ENCODE measurements around the gene RHOB.

Gene RHOB

GRCh38 chr2:20424300-20425290 lies 22.3 kb upstream of the RHOB start:
- Histone ChIP-seq H3K4me3 (no peak overlapping the region), H3K9me3 (ENCODE audit: low read depth, low read length) (no peaks in the 10 kb centered on the region), H3K9ac (ENCODE audit: insufficient read length) (no peak overlapping the region), H3K27ac (no peak overlapping the region), H3K36me3 (ENCODE audit: insufficient read depth, low read length) (no peaks in the 10 kb centered on the region)
- DNase-seq (ENCODE audit: low read depth, low spot score) = no peak
- TF ChIP-seq FOXP2 (optimal IDR thresholded peaks at IDR 0.05; ENCODE audit: control extremely low read depth, extremely low read length, insufficient read depth) = no peak
- TF ChIP-seq POLR2AphosphoS5 (IDR thresholded peaks at IDR 0.05; ENCODE audit: borderline replicate concordance, low read depth, low read length) = no peak
- no peak for TF ChIP-seq EZH2 (IDR thresholded peaks at IDR 0.05)

GRCh38 chr2:20425371-20425881 lies 21.4 kb upstream of the RHOB start:
- Histone ChIP-seq H3K9ac (ENCODE audit: insufficient read length) (no peak overlapping the region), H3K27ac (no peak overlapping the region), H3K9me3 (ENCODE audit: low read depth, low read length) (no peaks in the 10 kb centered on the region), H3K36me3 (ENCODE audit: insufficient read depth, low read length) (no peaks in the 10 kb centered on the region), H3K4me3 (no peak overlapping the region)
- DNase-seq (ENCODE audit: low read depth, low spot score) = no peak
- no peak for TF ChIP-seq POLR2AphosphoS5 (IDR thresholded peaks at IDR 0.05; ENCODE audit: borderline replicate concordance, low read depth, low read length)

GRCh38 chr2:20425884-20426283 lies 21.0 kb upstream of the RHOB start:
- H3K36me3 ChIP-seq (ENCODE audit: insufficient read depth, low read length) = no peaks in the 10 kb centered on the region
- no peak overlapping the region for H3K9ac ChIP-seq (ENCODE audit: insufficient read length)
- no peak overlapping the region for H3K27ac ChIP-seq

GRCh38 chr2:20427931-20428526 lies 18.8 kb upstream of the RHOB start:
- no peak for DNase-seq (ENCODE audit: low read depth, low spot score)
- H3K27ac ChIP-seq = no peak overlapping the region
- H3K9me3 ChIP-seq (ENCODE audit: low read depth, low read length) = no peaks in the 10 kb centered on the region
- H3K9ac ChIP-seq (ENCODE audit: insufficient read length) = no peak overlapping the region
- TF ChIP-seq EZH2 (IDR thresholded peaks at IDR 0.05) = no peak
- TF ChIP-seq POLR2AphosphoS5 (IDR thresholded peaks at IDR 0.05; ENCODE audit: borderline replicate concordance, low read depth, low read length) = no peak
- no peak for TF ChIP-seq FOXP2 (optimal IDR thresholded peaks at IDR 0.05; ENCODE audit: control extremely low read depth, extremely low read length, insufficient read depth)
- no peak overlapping the region for H3K4me3 ChIP-seq
- H3K36me3 ChIP-seq (ENCODE audit: insufficient read depth, low read length) = no peaks in the 10 kb centered on the region

More at GRCh38 chr2:20425884-20426283, 21.0 kb upstream of the RHOB start:
- Histone ChIP-seq H3K4me3 (no peak overlapping the region), H3K9me3 (ENCODE audit: low read depth, low read length) (no peaks in the 10 kb centered on the region)
- TF ChIP-seq EZH2 (IDR thresholded peaks at IDR 0.05) = no peak
- TF ChIP-seq POLR2AphosphoS5 (IDR thresholded peaks at IDR 0.05; ENCODE audit: borderline replicate concordance, low read depth, low read length) = no peak
- TF ChIP-seq FOXP2 (optimal IDR thresholded peaks at IDR 0.05; ENCODE audit: control extremely low read depth, extremely low read length, insufficient read depth) = no peak
- no peak for DNase-seq (ENCODE audit: low read depth, low spot score)

GRCh38 chr2:20428717-20429490 lies 18.0 kb upstream of the RHOB start:
- H3K4me3 ChIP-seq = no peak overlapping the region
- no peak for DNase-seq (ENCODE audit: low read depth, low spot score)
- TF ChIP-seq FOXP2 (optimal IDR thresholded peaks at IDR 0.05; ENCODE audit: control extremely low read depth, extremely low read length, insufficient read depth) (no peak), EZH2 (IDR thresholded peaks at IDR 0.05) (no peak), POLR2AphosphoS5 (IDR thresholded peaks at IDR 0.05; ENCODE audit: borderline replicate concordance, low read depth, low read length) (no peak)
- H3K27ac ChIP-seq = no peak overlapping the region
- no peaks in the 10 kb centered on the region for H3K36me3 ChIP-seq (ENCODE audit: insufficient read depth, low read length)
- no peak overlapping the region for H3K9ac ChIP-seq (ENCODE audit: insufficient read length)
- no peaks in the 10 kb centered on the region for H3K9me3 ChIP-seq (ENCODE audit: low read depth, low read length)

- DNase-seq (ENCODE audit: low read depth, low spot score) = no peak
- Histone ChIP-seq H3K9ac (ENCODE audit: insufficient read length) (no peak overlapping the region), H3K27ac (no peak overlapping the region), H3K9me3 (ENCODE audit: low read depth, low read length) (no peaks in the 10 kb centered on the region), H3K4me3 (no peak overlapping the region), H3K36me3 (ENCODE audit: insufficient read depth, low read length) (no peaks in the 10 kb centered on the region)
- no peak for TF ChIP-seq EZH2 (IDR thresholded peaks at IDR 0.05)
- TF ChIP-seq FOXP2 (optimal IDR thresholded peaks at IDR 0.05; ENCODE audit: control extremely low read depth, extremely low read length, insufficient read depth) = no peak
- TF ChIP-seq POLR2AphosphoS5 (IDR thresholded peaks at IDR 0.05; ENCODE audit: borderline replicate concordance, low read depth, low read length) = no peak
These were observed 17.3 kb upstream of the RHOB start for GRCh38 chr2:20429528-20429927.

- Histone ChIP-seq H3K36me3 (ENCODE audit: insufficient read depth, low read length) (no peaks in the 10 kb centered on the region), H3K9ac (ENCODE audit: insufficient read length) (no peak overlapping the region), H3K4me3 (no peak overlapping the region), H3K9me3 (ENCODE audit: low read depth, low read length) (no peaks in the 10 kb centered on the region), H3K27ac (no peak overlapping the region)
- DNase-seq (ENCODE audit: low read depth, low spot score) = no peak
- TF ChIP-seq FOXP2 (optimal IDR thresholded peaks at IDR 0.05; ENCODE audit: control extremely low read depth, extremely low read length, insufficient read depth) (no peak), POLR2AphosphoS5 (IDR thresholded peaks at IDR 0.05; ENCODE audit: borderline replicate concordance, low read depth, low read length) (no peak), EZH2 (IDR thresholded peaks at IDR 0.05) (no peak)
These were observed 16.8 kb upstream of the RHOB start for GRCh38 chr2:20430035-20430434.

Data from SK-N-MC (cell line).